Measurements from ENCODE around the gene TCF7L1.

GRCh38 chr2:85329181-85329651, 196.0 kb downstream of the TCF7L1 start:
- TF ChIP-seq EZH2 (IDR thresholded peaks at IDR 0.05; ENCODE audit: insufficient read depth, poor library complexity, severe bottlenecking), result no peak
- TF ChIP-seq EZH2phosphoT487 (IDR thresholded peaks at IDR 0.05; ENCODE audit: insufficient read depth, low read depth), result no peak

Measured in GM23248 (cell line).